Fibroblast of mammary gland (primary cell): Measurements from ENCODE around the gene GNAQ.

Experiments used
- DNase-seq: peaks from one replicate; pipeline ENCODE4 v3.0.0-alpha.2; 2010; ENCODE audit warnings: low read depth
- H3K4me3 ChIP-seq: 2 replicates; pipeline ENCODE4 v1.5.1; 2011; ENCODE audit warnings: low read depth, mild to moderate bottlenecking, low read length, moderate library complexity; ENCODE audit not compliant: control insufficient read depth
- TF ChIP-seq, protein P1 (sequence below): conservative IDR thresholded peaks from 2 replicates; pipeline ENCODE4 v1.5.1; 2011; ENCODE audit warnings: low read depth, low read length, inconsistent platforms; ENCODE audit not compliant: control insufficient read depth, insufficient read depth

GNAQ gene

DNA sequence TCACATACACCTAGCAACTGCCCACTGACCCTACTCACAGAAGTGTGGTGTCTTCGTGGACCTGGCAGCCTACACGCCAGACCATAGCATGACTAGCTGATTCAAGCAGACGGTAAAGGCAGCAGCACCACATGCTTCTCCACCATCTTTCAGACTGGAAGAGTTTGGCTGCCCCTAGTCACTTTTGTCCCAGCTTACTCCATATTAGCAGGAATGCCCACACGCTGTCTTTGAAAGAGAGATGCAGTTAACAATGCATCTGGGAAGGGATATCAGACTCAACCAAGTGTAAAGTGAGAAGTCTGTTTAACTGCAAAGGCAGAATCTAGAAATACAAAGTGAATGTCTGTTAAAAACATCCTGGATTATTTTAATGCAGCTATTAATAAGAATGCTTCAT, 206.2 kb downstream of the GNAQ start:
- DNase-seq = no peak
- H3K4me3 ChIP-seq = no peak overlapping the region
- TF ChIP-seq, protein P1, sequence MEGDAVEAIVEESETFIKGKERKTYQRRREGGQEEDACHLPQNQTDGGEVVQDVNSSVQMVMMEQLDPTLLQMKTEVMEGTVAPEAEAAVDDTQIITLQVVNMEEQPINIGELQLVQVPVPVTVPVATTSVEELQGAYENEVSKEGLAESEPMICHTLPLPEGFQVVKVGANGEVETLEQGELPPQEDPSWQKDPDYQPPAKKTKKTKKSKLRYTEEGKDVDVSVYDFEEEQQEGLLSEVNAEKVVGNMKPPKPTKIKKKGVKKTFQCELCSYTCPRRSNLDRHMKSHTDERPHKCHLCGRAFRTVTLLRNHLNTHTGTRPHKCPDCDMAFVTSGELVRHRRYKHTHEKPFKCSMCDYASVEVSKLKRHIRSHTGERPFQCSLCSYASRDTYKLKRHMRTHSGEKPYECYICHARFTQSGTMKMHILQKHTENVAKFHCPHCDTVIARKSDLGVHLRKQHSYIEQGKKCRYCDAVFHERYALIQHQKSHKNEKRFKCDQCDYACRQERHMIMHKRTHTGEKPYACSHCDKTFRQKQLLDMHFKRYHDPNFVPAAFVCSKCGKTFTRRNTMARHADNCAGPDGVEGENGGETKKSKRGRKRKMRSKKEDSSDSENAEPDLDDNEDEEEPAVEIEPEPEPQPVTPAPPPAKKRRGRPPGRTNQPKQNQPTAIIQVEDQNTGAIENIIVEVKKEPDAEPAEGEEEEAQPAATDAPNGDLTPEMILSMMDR = no peak

DNA sequence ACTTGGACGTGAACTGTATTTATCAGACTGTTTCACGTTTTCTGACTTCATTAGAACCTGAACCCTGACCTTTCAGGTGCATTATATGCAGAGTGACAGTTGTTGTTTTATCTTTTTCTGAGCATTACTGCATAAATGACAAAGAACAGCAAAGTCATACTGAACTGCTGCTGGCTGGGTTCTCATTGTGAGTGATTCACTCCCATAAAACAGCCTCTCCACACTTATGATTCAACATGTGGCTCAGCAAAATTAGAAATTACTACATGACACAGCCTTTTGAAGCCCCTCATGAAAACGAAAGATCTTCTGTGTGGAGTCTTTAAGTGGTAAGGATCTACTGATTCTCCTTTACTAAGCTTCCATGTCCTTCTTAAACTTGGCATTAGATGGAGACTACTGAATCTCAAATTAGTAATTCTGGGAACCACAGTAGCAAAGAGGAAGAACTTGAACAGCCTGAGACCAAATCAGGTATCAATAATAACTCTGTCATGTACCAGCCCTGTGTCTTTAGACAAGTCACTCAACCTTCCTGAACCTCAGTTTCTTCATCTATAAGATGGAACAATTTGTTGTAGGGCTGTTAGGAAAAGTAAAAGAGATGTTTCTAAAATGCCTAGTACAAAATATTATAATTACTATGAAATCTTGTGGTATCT, 211.2 kb downstream of the GNAQ start:
- H3K4me3 ChIP-seq = no peak overlapping the region
- peak; percentile 85 for DNase-seq
- TF ChIP-seq, protein P1 = no peak

DNA sequence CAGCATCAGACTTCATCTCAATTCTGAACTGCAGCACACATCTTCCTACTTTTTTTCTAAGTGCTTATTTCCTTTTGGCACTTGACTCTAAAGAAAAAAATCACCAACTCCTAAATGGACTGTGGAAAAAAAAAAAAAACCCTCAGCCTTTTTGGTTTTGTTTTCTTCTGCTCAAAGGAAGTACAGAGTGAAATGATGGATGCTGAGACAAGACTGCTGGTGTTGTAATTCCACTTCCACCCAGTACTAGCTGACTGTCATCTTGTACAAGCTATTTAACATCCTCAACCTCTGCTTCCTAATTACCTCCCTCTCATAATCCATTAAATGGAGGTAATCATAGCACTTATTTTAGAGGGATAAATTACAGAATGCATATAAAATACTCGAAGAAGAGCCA, 212.0 kb downstream of the GNAQ start:
- peak; percentile 59 for DNase-seq
- TF ChIP-seq, protein P1 = peak; percentile 0
- no peak overlapping the region for H3K4me3 ChIP-seq

DNA sequence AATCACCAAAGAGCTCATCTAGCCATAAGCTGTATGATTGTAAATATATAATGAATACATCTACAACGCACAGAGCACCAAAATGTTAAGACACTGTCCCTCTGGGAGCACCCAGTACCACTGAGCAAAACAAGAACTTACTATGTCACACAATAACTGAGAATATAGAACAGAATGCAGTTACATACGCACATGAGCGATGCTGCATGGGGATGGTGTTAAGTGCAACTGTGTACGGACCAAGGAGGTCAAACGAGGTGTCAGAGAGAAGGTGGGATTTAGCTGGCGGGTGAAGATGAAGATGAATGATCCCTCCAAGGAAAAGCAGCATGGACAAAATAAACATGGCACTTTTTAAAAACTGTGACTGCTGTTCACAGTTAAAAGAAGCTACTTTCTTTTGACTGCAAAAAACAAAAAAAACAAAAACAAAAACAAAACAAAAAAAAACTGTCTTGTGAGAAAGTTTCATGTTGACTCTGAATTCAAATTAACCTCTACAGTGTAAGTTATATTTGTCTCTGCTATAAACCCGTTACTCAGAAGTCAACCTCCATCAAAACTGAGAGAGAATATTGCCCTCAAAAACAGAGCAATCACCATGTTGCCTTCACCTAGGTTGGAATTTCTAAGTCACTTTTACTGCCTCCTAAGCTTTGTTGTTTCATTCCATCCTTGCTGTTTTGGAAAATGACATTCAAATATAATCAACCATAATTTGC, 213.9 kb downstream of the GNAQ start:
- TF ChIP-seq, protein P1 = no peak
- DNase-seq = no peak
- H3K4me3 ChIP-seq = no peak overlapping the region

DNA sequence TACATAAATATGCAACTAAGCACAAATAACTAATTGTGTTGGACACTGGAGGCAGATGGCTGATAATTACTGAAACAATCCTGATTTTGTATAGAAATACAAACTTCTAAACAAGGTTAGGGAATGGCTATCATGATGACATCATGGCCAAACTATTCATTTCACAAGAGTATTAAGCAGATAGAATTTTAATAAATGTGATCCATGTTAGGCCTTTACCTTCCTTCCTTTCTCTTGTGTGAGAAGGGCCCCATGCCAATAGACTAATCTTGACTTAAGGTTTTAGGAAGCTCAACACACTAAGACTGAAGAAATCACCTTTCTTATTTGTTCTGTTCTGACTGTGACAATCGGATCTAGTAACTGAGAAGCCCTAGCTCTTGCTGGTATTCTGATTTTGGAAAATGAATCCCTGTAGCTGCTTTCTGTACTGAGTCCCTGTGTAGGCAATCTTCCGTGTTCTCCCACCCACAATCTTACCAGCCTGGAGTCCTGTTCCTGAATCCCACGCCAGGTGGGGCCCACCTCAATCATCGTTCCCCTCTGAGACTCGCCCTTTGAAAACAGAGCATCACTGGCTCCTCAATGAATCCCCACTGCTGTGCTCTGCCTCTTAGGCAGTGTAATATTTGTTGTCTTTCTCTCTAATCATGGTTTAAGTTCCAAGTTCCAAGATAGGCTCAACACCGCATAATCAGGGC, 214.8 kb downstream of the GNAQ start:
- TF ChIP-seq, protein P1 = no peak
- H3K4me3 ChIP-seq = no peak overlapping the region
- no peak for DNase-seq

DNA sequence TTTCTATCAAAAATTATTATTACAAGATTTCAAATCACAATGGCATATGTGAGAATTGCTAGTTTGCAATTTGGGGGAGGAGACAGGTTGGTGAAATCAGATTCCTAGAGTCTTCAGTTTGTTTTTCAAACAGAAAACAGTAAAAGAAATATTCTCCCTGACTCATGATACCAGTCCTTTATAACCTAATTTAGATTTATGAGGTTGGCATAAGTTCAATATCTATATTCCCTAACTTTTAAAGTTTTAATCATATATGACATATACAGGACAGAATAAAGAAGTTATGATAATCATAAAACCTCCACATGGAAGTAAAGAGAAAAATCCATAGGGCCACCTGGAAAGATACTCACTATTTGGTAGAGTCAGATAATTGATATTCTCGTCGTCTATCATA, 216.4 kb downstream of the GNAQ start:
- TF ChIP-seq, protein P1 = no peak
- DNase-seq = no peak
- no peak overlapping the region for H3K4me3 ChIP-seq
